Gastroesophageal sphincter (tissue), 4 donors: ENCODE data around the gene DLGAP4. TPM values are rescaled to one million over a fixed set of nuclear protein-coding genes. Genes with fewer than 3 reads are reported as not detected.

Experiments used
- ATAC-seq: fragments of 150-250 bp; one replicate; pipeline ENCODE4 v1.9.1; 2016; ENCODE audit warnings: mild to moderate bottlenecking, moderate library complexity
- H3K27ac ChIP-seq, 4 donors: fragments of 200-600 bp; sonication (generic) in 3 of 4; 1 replicate in 3 of 4; 2 replicates in 1 of 4; pipeline ENCODE4 v1.5.1; 2016 to 2019
- H3K27me3 ChIP-seq: fragments of 200-600 bp; sonication (generic); one replicate; pipeline ENCODE4 v1.5.1; 2019
- H3K36me3 ChIP-seq, 2 donors: fragments of 200-600 bp; sonication (generic); one replicate each; pipeline ENCODE4 v1.5.1; 2019; ENCODE audit warnings: control low read depth in 1 of 2
- H3K4me1 ChIP-seq, 3 donors: fragments of 200-600 bp; sonication (generic); 1 replicate in 2 of 3; 2 replicates in 1 of 3; pipeline ENCODE4 v1.5.1; 2016 to 2019; ENCODE audit warnings: control low read depth in 2 of 3
- H3K4me3 ChIP-seq, 2 donors: fragments of 200-600 bp; sonication (generic); one replicate each; pipeline ENCODE4 v1.5.1; 2019; ENCODE audit warnings: mild to moderate bottlenecking in 1 of 2, moderate library complexity in 1 of 2
- H3K9me3 ChIP-seq, 3 donors: fragments of 200-600 bp; sonication (generic); one replicate each; pipeline ENCODE4 v1.5.1; 2017 to 2019; ENCODE audit warnings: control low read depth in 2 of 3
- EP300 ChIP-seq: sonication (generic); formaldehyde crosslinking; IDR thresholded peaks from one replicate; pipeline ENCODE4 v1.6.1; 2017; ENCODE audit warnings: antibody characterized with exemption, mild to moderate bottlenecking
- POLR2A ChIP-seq, 2 donors: fragments of 450-650 bp; IDR thresholded peaks; one replicate each; pipeline ENCODE4 v1.6.1; 2017; ENCODE audit warnings: antibody characterized with exemption in 2 of 2, mild to moderate bottlenecking in 2 of 2, moderate library complexity in 1 of 2
- POLR2AphosphoS5 ChIP-seq: sonication (generic); formaldehyde crosslinking; IDR thresholded peaks from one replicate; pipeline ENCODE4 v1.6.1; 2017; ENCODE audit warnings: antibody characterized with exemption
- WGBS, 2 donors: methylation state at CpG; one replicate each; pipeline ENCODE4 v1.1.5; 2018; ENCODE audit warnings: low coverage in 1 of 2; 5-methylcytosine and 5-hydroxymethylcytosine counted together
- total RNA-seq, 4 donors: library from RNA; depleted of rRNA; stranded (reverse); fragments of >200 nt; gene quantifications; one replicate each; pipeline ENCODE4 v1.1.0, GENCODE V29; 2016
- TF ChIP-seq, protein P1 (sequence below), 4 experiments: fragments of 200-600 bp in 2 of 4; fragments of 450-650 bp in 2 of 4; sonication (generic) in 1 of 4; IDR thresholded peaks; one replicate each; pipeline ENCODE4 v1.5.1; 2017 to 2019; ENCODE audit warnings: antibody characterized with exemption in 4 of 4, mild to moderate bottlenecking in 2 of 4, moderate library complexity in 2 of 4

Gene DLGAP4
- total RNA-seq, 4 donors from 2014 or later = 35.5 to 76.1 (median 42.2) TPM

DNA sequence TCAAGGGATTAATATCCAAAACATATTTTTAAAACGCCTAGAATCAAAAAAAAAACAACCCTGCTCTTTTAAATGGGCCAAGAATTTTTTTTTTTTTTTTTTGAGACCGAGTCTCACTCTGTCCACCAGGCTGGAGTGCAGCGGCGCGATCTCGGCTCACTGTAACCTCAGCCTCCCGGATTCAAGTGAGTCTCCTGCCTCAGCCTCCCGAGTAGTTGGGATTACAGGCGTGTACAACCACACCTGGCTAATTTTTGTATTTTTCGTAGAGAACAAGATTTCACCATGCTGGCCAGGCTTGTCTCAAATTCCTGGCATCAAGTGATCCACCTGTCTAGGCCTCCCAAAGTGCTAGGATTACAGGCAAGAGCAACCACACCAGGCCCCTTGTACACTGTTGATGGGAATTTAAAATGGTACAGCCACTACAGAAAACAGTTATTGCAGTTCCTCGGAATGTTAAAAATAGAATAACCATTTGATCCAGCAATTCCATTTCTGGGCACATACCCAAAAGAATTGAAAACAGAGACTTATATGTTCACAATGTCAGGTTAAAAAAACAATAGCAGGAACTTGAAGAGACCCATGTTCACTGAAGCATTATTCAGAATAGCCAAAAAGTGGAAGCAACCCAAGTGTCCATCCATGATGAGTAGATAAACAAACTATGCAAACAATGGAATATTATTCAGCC lies 232.0 kb downstream of the DLGAP4 start:
- 38 to 48% methylated on average over 10 to 11 of the region's 11 CpGs for WGBS, 2 donors
- TF ChIP-seq, protein P1, sequence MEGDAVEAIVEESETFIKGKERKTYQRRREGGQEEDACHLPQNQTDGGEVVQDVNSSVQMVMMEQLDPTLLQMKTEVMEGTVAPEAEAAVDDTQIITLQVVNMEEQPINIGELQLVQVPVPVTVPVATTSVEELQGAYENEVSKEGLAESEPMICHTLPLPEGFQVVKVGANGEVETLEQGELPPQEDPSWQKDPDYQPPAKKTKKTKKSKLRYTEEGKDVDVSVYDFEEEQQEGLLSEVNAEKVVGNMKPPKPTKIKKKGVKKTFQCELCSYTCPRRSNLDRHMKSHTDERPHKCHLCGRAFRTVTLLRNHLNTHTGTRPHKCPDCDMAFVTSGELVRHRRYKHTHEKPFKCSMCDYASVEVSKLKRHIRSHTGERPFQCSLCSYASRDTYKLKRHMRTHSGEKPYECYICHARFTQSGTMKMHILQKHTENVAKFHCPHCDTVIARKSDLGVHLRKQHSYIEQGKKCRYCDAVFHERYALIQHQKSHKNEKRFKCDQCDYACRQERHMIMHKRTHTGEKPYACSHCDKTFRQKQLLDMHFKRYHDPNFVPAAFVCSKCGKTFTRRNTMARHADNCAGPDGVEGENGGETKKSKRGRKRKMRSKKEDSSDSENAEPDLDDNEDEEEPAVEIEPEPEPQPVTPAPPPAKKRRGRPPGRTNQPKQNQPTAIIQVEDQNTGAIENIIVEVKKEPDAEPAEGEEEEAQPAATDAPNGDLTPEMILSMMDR (IDR thresholded peaks at IDR 0.05) = peak in 1 of 4 experiments; percentile 38
- TF ChIP-seq POLR2AphosphoS5 (peak; percentile 67), EP300 (no peak)
- no peak overlapping the region for H3K4me3 ChIP-seq
- ATAC-seq = no peak
- no peaks in the 10 kb centered on the region for H3K36me3 ChIP-seq
- H3K4me1 ChIP-seq = peaks cover 0 to 71% (median 7%) of the 10 kb centered on the region in 3 donors
- H3K27ac ChIP-seq = peak overlapping the region; percentile 87 to 98 (median 95)
- H3K9me3 ChIP-seq = no peaks in the 10 kb centered on the region
- H3K27me3 ChIP-seq = no peaks in the 10 kb centered on the region

DNA sequence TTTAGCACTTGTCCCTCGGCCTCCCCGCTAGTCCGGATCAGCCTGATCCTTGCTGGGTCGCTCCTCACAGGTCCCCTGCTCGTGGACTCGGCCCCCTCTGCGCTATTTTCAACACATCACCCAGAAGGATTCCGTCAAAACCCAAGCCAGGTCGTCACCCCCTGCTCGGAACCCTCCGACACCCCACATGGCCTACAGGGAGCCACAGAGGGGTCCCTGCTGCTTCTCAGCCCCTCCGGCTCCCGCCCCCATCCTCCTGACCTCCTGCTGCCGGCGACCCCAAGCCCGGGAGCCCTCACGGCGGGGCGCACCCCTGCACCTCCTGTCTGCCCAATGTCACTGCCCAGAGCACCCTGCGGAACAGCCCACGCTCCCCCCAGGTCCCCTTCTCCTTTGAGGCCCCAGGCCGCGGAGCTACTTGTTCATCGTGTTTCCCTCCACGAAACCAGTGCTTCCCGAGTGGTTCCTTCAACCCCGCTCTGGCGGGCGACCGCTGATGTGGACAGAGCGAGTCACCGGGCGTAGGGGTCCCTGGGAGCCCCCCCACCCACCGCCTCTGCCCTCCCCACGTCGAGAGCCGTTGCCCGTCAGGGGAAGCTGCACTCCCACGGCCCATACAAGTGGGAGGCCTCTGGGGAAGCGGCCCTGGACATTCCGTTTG lies 234.5 kb downstream of the DLGAP4 start:
- Histone ChIP-seq H3K4me1 (peaks cover 0 to 96% (median 13%) of the 10 kb centered on the region in 3 donors), H3K27me3 (no peaks in the 10 kb centered on the region)
- 25 to 28% methylated on average over 8 to 11 of the region's 41 CpGs for WGBS, 2 donors

DNA sequence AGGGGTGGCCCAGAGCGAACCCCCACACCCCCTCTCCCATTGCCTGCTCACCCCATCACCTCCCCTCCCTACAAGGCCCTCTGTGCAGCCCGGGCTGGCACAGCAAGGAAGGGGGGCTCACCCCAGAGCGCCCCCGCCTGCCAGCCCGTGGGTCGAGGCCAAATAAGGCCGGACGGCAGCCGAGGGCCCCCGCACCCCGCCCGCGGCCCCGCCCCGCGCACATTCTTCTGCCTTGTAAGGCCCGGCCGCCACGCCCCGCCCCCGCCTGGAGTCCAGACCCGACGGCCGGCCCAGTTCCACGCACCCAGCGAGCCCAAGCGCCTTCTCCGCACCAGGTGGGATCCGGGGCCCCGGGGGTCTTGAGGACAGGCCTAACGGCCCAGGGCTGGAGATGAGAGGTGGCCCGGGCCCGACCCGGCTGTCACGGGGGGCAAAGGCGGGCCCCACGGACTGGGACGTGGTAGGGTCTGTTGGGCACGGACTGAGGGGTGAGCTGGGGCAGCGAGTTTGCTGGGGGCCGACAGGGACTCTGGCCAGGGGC lies 235.2 kb downstream of the DLGAP4 start, which contains the start of gene MYL9:
Gene MYL9 (plus strand): TSS at position 293 of the 541 bp plus-strand sequence. CDS start 3,366 bp downstream, outside the sequence.
- 0% methylated on average over 2 of the region's 41 CpGs; no CpG with 5 or more reads in 1 of the 2 donors for WGBS, 2 donors
- H3K36me3 ChIP-seq = peaks cover 0 to 17% of the 10 kb centered on the region in 2 donors
- no peaks in the 10 kb centered on the region for H3K27me3 ChIP-seq
- TF ChIP-seq POLR2AphosphoS5 (peak; percentile 81), EP300 (no peak), POLR2A (IDR thresholded peaks at IDR 0.05) (peak; percentile 53 to 77)
- TF ChIP-seq, protein P1 (IDR thresholded peaks at IDR 0.05) = no peak
- peak within 1 kb of the TSS; percentile 90 to 92 for H3K4me3 ChIP-seq
- peak within 1 kb of the TSS; percentile 93 to 98 (median 98) for H3K27ac ChIP-seq
- H3K4me1 ChIP-seq = peaks cover 0 to 96% (median 13%) of the 10 kb centered on the region in 3 donors
- H3K9me3 ChIP-seq = no peaks in the 10 kb centered on the region
- ATAC-seq = peak; percentile 89

More for the DNA sequence above, 234.5 kb downstream of the DLGAP4 start:
- Histone ChIP-seq H3K27ac (peak overlapping the region; percentile 93 to 98 (median 98)), H3K36me3 (peaks cover 0 to 11% of the 10 kb centered on the region in 2 donors), H3K9me3 (no peaks in the 10 kb centered on the region), H3K4me3 (peak overlapping the region; percentile 90 to 92)
- ATAC-seq = peak; percentile 5
- no peak for TF ChIP-seq EP300
- no peak for TF ChIP-seq POLR2A (IDR thresholded peaks at IDR 0.05)
- TF ChIP-seq POLR2AphosphoS5 = no peak
- TF ChIP-seq, protein P1 (IDR thresholded peaks at IDR 0.05) = no peak

DNA sequence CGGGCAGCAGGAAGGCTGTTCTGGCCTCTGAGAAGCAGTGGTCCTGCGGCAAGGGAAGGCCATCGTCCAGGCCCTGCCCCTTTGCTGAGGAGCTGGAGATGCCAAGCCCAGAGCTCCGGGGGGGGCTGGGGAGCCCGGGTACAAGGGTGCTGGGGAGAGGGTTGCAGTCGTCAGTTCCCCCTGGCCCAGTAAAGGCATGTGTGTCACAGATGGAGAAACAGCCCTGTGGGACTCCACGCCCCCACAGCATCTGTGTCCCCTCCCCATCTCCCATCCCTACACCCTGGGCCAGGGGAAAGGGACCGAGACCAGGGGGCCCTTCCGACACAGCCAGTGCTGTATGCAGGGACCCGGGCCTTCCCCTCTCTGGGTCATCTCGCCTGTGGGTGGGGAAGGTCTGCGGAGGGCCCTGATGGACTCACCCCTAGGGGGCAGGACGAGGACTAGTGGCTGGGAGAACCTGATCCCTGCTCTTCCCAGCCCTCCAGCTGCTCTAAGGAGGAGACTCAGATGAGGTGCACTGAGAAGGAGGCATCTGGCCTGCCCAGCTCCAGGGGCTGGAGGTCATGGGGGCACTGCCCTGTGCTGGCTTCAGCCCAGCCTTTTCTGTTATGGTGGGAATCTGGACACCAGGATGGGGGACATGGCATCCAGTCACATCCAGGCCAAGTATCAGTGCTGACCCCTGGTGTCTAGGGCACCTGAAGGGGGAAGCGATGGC lies 235.8 kb downstream of the DLGAP4 start:
- TF ChIP-seq POLR2A (IDR thresholded peaks at IDR 0.05) (peak; percentile 20 to 27), POLR2AphosphoS5 (peak; percentile 35), EP300 (no peak)
- TF ChIP-seq, protein P1 (IDR thresholded peaks at IDR 0.05) = peak in 3 of 4 experiments; percentile 74 to 79 (median 78)
- Histone ChIP-seq H3K4me3 (peak overlapping the region; percentile 90 to 92), H3K27ac (peak overlapping the region; percentile 93 to 98 (median 98)), H3K4me1 (peaks cover 0 to 96% (median 15%) of the 10 kb centered on the region in 3 donors), H3K27me3 (no peaks in the 10 kb centered on the region), H3K36me3 (peaks cover 0 to 24% of the 10 kb centered on the region in 2 donors), H3K9me3 (no peaks in the 10 kb centered on the region)
- WGBS, 2 donors = 0 to 15% methylated on average over 3 to 4 of the region's 14 CpGs
- ATAC-seq = peak; percentile 32
